Astrocyte of the spinal cord (primary cell): ENCODE results near the gene RNLS.
A peak's percentile ranks its signal among the peaks of the same experiment; 100 is the strongest.

ENCODE experiments used
- DNase-seq: peaks from one replicate; pipeline ENCODE4 v3.0.0; 2011; ENCODE audit warnings: low read depth, low spot score
- H3K4me3 ChIP-seq: 2 replicates; pipeline ENCODE4 v1.5.1; 2011; ENCODE audit warnings: low read depth, mild to moderate bottlenecking, low read length, moderate library complexity
- in situ Hi-C: cut with HindIII; loops from 2 replicates; pipeline ENCODE4 v1.10.0; 2017; ENCODE audit warnings: low sequenced_read_pairs
- TF ChIP-seq, protein P1 (sequence below): IDR thresholded peaks from 2 replicates; pipeline ENCODE4 v1.5.1; 2012; ENCODE audit warnings: low read depth, mild to moderate bottlenecking, low read length, inconsistent platforms

RNLS gene

DNA sequence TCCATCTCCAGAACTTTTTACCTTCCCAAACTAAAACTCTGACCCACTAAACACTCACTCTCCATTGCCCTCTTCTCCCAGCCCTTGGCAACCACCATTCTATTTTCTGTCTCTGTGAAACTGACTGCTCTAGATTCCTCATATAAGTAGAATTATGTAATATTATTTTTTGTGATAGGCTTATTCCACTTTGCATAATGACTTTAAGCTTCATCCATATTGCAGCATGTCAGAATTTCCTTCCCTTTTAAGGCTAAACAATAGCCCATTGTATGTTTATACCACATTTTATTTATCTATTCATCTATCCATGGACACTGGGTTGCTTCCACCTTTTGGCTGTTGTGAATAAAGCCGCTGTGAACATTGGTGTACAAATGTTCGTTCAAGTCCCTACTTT lies 308.8 kb downstream of the RNLS start:
- TF ChIP-seq, protein P1, sequence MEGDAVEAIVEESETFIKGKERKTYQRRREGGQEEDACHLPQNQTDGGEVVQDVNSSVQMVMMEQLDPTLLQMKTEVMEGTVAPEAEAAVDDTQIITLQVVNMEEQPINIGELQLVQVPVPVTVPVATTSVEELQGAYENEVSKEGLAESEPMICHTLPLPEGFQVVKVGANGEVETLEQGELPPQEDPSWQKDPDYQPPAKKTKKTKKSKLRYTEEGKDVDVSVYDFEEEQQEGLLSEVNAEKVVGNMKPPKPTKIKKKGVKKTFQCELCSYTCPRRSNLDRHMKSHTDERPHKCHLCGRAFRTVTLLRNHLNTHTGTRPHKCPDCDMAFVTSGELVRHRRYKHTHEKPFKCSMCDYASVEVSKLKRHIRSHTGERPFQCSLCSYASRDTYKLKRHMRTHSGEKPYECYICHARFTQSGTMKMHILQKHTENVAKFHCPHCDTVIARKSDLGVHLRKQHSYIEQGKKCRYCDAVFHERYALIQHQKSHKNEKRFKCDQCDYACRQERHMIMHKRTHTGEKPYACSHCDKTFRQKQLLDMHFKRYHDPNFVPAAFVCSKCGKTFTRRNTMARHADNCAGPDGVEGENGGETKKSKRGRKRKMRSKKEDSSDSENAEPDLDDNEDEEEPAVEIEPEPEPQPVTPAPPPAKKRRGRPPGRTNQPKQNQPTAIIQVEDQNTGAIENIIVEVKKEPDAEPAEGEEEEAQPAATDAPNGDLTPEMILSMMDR, result no peak
- in situ Hi-C loops, result no loop called here
- no peak overlapping the region for H3K4me3 ChIP-seq
- no peak for DNase-seq

GRCh38 chr10:88273567-88273966 lies 309.6 kb downstream of the RNLS start:
- TF ChIP-seq, protein P1, result no peak
- DNase-seq, result no peak
- in situ Hi-C loops, result no loop called here
- H3K4me3 ChIP-seq, result no peak overlapping the region

GRCh38 chr10:88271761-88272543 lies 311.2 kb downstream of the RNLS start:
- H3K4me3 ChIP-seq, result no peak overlapping the region
- in situ Hi-C loops, result no loop called here
- TF ChIP-seq, protein P1, result no peak
- no peak for DNase-seq

DNA sequence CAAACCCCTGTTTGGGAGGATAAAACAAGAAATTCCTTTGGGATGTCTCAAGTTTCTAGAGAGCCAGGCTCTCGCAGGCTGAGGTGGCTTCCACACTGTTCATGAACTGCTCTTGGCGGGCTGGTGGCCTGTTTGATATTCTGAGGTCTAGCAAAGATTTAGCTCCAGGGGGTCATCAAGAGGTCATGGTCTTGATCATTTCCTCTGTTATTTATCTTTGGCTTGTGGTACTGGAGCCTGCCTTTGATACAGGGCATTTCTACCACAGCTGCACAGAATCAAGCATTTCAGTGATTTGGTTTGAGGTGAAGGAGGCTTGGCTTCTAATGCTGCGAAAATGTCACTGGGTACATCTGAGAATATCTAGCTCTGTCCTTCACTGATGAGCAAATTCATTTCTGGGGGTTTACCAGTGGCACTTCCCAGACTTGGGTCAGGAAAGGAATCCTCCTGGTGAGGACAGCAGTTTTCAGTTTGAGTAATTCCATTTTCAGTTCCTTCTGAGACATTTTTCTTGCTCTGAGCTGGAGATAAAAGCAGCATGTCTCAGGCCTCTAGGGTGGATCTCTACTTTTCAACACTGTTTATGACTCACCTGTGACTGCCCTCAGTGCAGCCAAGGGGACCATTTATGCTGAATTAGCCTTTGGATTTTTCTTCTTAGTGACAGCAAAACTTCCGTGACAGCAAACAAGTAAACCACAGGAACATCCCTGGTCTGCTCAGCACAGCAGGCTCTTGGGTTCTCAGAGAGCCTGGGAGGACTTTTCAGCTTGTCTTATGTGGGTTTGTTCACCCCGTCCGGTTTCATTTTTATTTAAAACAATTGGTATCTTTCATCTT lies 312.0 kb downstream of the RNLS start:
- H3K4me3 ChIP-seq, result no peak overlapping the region
- DNase-seq, result peak; percentile 86
- TF ChIP-seq, protein P1, result no peak
- in situ Hi-C loops, result no loop called here

DNA sequence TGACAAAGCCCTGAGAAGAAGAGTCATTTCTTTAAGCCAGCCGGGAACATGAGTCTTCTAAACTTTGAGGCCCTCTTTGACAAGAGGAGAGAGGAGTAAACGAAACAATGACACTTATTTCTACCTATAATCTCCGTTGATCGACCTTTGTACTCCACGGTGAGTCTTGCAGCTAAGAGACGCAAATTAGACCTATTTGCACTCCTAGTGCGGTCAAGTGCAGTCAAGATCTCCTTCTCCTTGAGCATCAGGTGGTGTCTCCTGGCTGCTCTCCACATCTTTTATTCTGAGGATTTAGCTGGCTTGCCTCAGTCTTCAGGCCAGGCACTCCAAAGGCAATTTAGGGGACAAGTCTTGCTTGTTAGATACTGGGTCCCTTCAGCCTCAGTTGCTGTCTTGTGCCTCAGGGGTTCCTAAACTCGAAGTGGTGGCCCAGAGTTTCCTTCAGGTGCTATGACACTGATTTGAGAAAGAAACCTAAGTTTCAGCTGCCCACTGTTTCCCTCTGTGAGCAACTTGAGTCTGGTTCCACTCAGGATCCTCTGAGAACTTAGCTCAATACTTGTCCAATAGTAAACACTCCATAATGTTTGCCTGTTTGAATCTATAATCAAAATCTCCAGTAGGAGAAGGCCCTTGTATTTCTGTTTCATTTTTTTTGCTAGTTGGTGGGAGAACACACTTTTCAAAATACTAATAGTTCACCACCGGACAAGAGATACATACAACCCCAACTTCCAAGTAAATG lies 312.9 kb downstream of the RNLS start:
- no peak for DNase-seq
- no peak overlapping the region for H3K4me3 ChIP-seq
- TF ChIP-seq, protein P1, result no peak
- in situ Hi-C loops, result no loop called here

DNA sequence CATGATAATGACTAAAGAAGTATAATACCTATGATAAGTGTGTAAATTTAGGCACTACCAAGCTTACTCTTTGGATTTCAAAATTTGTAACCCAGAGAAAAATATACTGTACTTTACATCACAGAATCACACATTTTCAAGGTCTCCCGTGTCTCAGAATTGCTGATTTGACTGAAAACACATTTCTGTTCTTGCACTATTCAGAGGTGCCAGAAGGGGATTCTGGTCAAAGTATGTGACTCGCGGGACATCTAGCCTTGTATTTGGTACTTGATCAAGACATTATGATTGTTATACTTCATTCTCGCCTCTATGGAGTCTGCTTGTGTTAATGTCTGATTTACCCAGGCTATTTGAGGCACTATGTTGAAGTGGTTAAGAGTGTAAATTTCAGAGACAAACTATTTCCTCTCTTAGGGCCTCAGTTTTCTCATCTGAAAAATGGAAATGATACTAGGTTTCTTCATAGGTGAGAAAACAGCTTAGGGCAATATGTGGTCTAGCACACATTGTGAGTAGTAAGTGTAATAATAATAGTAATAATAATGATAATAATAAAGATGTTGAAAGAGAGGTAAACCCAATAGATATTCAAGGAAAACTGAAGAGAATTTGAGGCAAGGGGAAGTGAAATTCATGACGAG lies 320.4 kb downstream of the RNLS start:
- no peak overlapping the region for H3K4me3 ChIP-seq
- TF ChIP-seq, protein P1, result no peak
- in situ Hi-C loops, result no loop called here
- DNase-seq, result no peak
